HFFc6 (cell line): ENCODE measurements around the gene PON1. TPM values are rescaled to one million over a fixed set of nuclear protein-coding genes. Genes with fewer than 3 reads are reported as not detected.
A peak's percentile ranks its signal among the peaks of the same experiment; 100 is the strongest.

ENCODE experiments used
- DNase-seq: peaks from one replicate; pipeline ENCODE4 v3.0.0-alpha.2; 2018
- H3K27ac Mint-ChIP-seq: 2 replicates; pipeline ENCODE4 v1.8.0; 2020; ENCODE audit warnings: mild to moderate bottlenecking, mixed read lengths
- H3K27me3 Mint-ChIP-seq: 2 replicates; pipeline ENCODE4 v1.8.0; 2021; ENCODE audit warnings: mild to moderate bottlenecking, moderate library complexity, mixed read lengths; ENCODE audit not compliant: insufficient read depth
- H3K36me3 Mint-ChIP-seq: 2 replicates; pipeline ENCODE4 v1.8.0; 2021; ENCODE audit warnings: low read depth, mixed read lengths
- H3K4me1 Mint-ChIP-seq: 2 replicates; pipeline ENCODE4 v1.8.0; 2020; ENCODE audit warnings: low read depth, mixed read lengths
- H3K4me3 Mint-ChIP-seq: 2 replicates; pipeline ENCODE4 v1.8.0; 2020; ENCODE audit warnings: mild to moderate bottlenecking, moderate library complexity, mixed read lengths
- H3K9me3 Mint-ChIP-seq: 2 replicates; pipeline ENCODE4 v1.8.0; 2020; ENCODE audit warnings: mild to moderate bottlenecking, mixed read lengths
- CTCF ChIP-seq: fragments of 200-600 bp; sonication (generic); IDR thresholded peaks from 2 replicates; pipeline ENCODE4 v1.5.0; 2021; ENCODE audit warnings: antibody characterized with exemption, mild to moderate bottlenecking
- long read RNA-seq: library from polyadenylated mRNA; unstranded; transcript quantifications from one replicate; pipeline ENCODE4 v2.0.0, GENCODE V29; 2019
- total RNA-seq, 6 experiments: library from RNA; stranded (reverse); fragmentation: NEBNext Ultra II Directional; extraction: Animal tissue kit (Norgen Biotek cat#: 25700); gene quantifications; 2 replicates in 1 of 6; 3 replicates in 5 of 6; pipeline ENCODE4 v1.2.3, GENCODE V29; 2021

The PON1 gene
- not detected for total RNA-seq
- long read RNA-seq: 0 reads

- H3K36me3 Mint-ChIP-seq: no peaks in the 10 kb centered on the region
- no peaks in the 10 kb centered on the region for H3K4me1 Mint-ChIP-seq
- H3K27ac Mint-ChIP-seq: no peak within 1 kb of the TSS
- no peak for TF ChIP-seq CTCF
- H3K27me3 Mint-ChIP-seq: no peaks in the 10 kb centered on the region
- no peak within 1 kb of the TSS for H3K4me3 Mint-ChIP-seq
- no peak for DNase-seq
- no peaks in the 10 kb centered on the region; the same call in 1 of the 2 replicates for H3K9me3 Mint-ChIP-seq
Observed at GRCh38 chr7:95324431-95324830, at the start of gene PON1. Gene PON1 (minus strand): TSS chr7:95324532. CDS start chr7:95324475, 57 bp downstream.

GRCh38 chr7:95373323-95373722, 49.0 kb upstream of the PON1 start:
- Mint-ChIP-seq H3K9me3 (no peaks in the 10 kb centered on the region; the same call in 1 of the 2 replicates), H3K27ac (no peak overlapping the region)
- no peak for DNase-seq

GRCh38 chr7:95368235-95368634, 43.9 kb upstream of the PON1 start:
- Mint-ChIP-seq H3K36me3 (no peaks in the 10 kb centered on the region), H3K27ac (no peak overlapping the region), H3K27me3 (no peaks in the 10 kb centered on the region), H3K4me1 (no peaks in the 10 kb centered on the region), H3K9me3 (no peaks in the 10 kb centered on the region; the same call in 1 of the 2 replicates), H3K4me3 (no peak overlapping the region)
- TF ChIP-seq CTCF: no peak
- DNase-seq: no peak

More at GRCh38 chr7:95373323-95373722, 49.0 kb upstream of the PON1 start:
- Mint-ChIP-seq H3K36me3 (no peaks in the 10 kb centered on the region), H3K4me3 (no peak overlapping the region), H3K4me1 (no peaks in the 10 kb centered on the region), H3K27me3 (no peaks in the 10 kb centered on the region)
- TF ChIP-seq CTCF: 0 out of 2 replicates have a peak, but pooled peaks have one; percentile 8

GRCh38 chr7:95367606-95368005, 43.3 kb upstream of the PON1 start:
- Mint-ChIP-seq H3K4me3 (no peak overlapping the region), H3K27me3 (no peaks in the 10 kb centered on the region), H3K4me1 (no peaks in the 10 kb centered on the region), H3K27ac (no peak overlapping the region), H3K36me3 (no peaks in the 10 kb centered on the region), H3K9me3 (no peaks in the 10 kb centered on the region; the same call in 1 of the 2 replicates)
- no peak for DNase-seq
- TF ChIP-seq CTCF: no peak

GRCh38 chr7:95365151-95365550, 40.8 kb upstream of the PON1 start:
- Mint-ChIP-seq H3K27ac (no peak overlapping the region), H3K27me3 (no peaks in the 10 kb centered on the region), H3K4me1 (no peaks in the 10 kb centered on the region), H3K4me3 (no peak overlapping the region), H3K36me3 (no peaks in the 10 kb centered on the region), H3K9me3 (no peaks in the 10 kb centered on the region; the same call in 1 of the 2 replicates)
- TF ChIP-seq CTCF: no peak
- DNase-seq: no peak
